A549 (cell line): Measurements from ENCODE around the gene ACTR1A. TPM values are rescaled to one million over a fixed set of nuclear protein-coding genes. Genes with fewer than 3 reads are reported as not detected.

ENCODE experiments used
- ATAC-seq, 2 experiments: fragments of 200-7000 bp in 1 of 2; fragments of >200 bp in 1 of 2; cut with Nextera tagmentation in 1 of 2; cut with Tn5 transposase in 1 of 2; 3 replicates each; pipeline versions ENCODE4 v1.8.0 to v1.9.1; 2018 to 2020; ENCODE audit warnings: mild to moderate bottlenecking in 1 of 2, moderate library complexity in 1 of 2
- CTCF ChIA-PET: fragments of 300-600 bp; sonication (Branson Sonifier 250); formaldehyde crosslinking; extraction: SDS; loops from one replicate; lab custom pipeline; 2021; ENCODE audit warnings: antibody characterized with exemption, inconsistent platforms; lab: Yijun Ruan, JAX
- POLR2A ChIA-PET: fragments of 350-600 bp; formaldehyde crosslinking; extraction: SDS; loops from one replicate; lab custom pipeline; 2021; ENCODE audit warnings: antibody characterized with exemption, inconsistent platforms; lab: Yijun Ruan, JAX
- DNase-seq, 2 experiments: peaks; one replicate each; pipeline versions ENCODE4 v3.0.0 to v3.0.0-alpha.2; 2011 to 2016; ENCODE audit warnings: low read depth in 1 of 2, low spot score in 1 of 2
- FAIRE-seq: peaks from 2 replicates; lab custom pipeline; 2011; peaks lifted over from hg19 to GRCh38; lab: Jason Lieb, UNC
- H3K27ac ChIP-seq, 2 experiments: fragments of >200 bp; sonication (Bioruptor Twin); formaldehyde crosslinking; 3 replicates each; pipeline ENCODE4 v1.5.1; 2016 to 2017
- H3K4me1 ChIP-seq: fragments of >200 bp; sonication (Bioruptor Twin); formaldehyde crosslinking; 3 replicates; pipeline ENCODE4 v1.6.1; 2016
- H3K4me2 ChIP-seq: fragments of >200 bp; sonication (Bioruptor Twin); formaldehyde crosslinking; 3 replicates; pipeline ENCODE4 v1.6.1; 2016
- H3K4me3 ChIP-seq: fragments of >200 bp; sonication (Bioruptor Twin); formaldehyde crosslinking; 3 replicates; pipeline ENCODE4 v1.5.1; 2016
- H3K9me3 ChIP-seq: fragments of >200 bp; sonication (Bioruptor Twin); formaldehyde crosslinking; 3 replicates; pipeline ENCODE4 v1.6.1; 2016
- ATOH8 ChIP-seq: fragments of 250-450 bp; sonication (Bioruptor Pico); IDR thresholded peaks from 2 replicates; pipeline ENCODE4 v1.5.0; 2020; ENCODE audit warnings: low read depth, mild to moderate bottlenecking, moderate library complexity
- BHLHE40 ChIP-seq: IDR thresholded peaks from 2 replicates; pipeline ENCODE4 v1.6.1; 2012; ENCODE audit warnings: low read depth, low read length, inconsistent platforms
- CBX2 ChIP-seq: fragments of 200-600 bp; sonication (generic); IDR thresholded peaks from 2 replicates; pipeline ENCODE4 v1.6.1; 2016; ENCODE audit warnings: low read depth, mild to moderate bottlenecking, borderline replicate concordance
- CBX8 ChIP-seq: fragments of 200-600 bp; sonication (generic); IDR thresholded peaks from 2 replicates; pipeline ENCODE4 v1.6.1; 2016
- CHD4 ChIP-seq: fragments of 200-600 bp; sonication (generic); IDR thresholded peaks from 2 replicates; pipeline ENCODE4 v1.6.1; 2016; ENCODE audit warnings: antibody characterized with exemption, mild to moderate bottlenecking, borderline replicate concordance
- E2F6 ChIP-seq: IDR thresholded peaks from 2 replicates; pipeline ENCODE4 v1.6.1; 2012; ENCODE audit warnings: low read depth, borderline replicate concordance
- EHF ChIP-seq: fragments of 250-450 bp; sonication (Bioruptor Pico); IDR thresholded peaks from 2 replicates; pipeline ENCODE4 v1.5.0; 2020; ENCODE audit warnings: mild to moderate bottlenecking
- FOSB ChIP-seq: fragments of 250-450 bp; sonication (Bioruptor Pico); IDR thresholded peaks from 2 replicates; pipeline ENCODE4 v1.5.0; 2020; ENCODE audit warnings: mild to moderate bottlenecking, moderate library complexity
- FOXS1 ChIP-seq: fragments of 250-450 bp; sonication (Bioruptor Pico); IDR thresholded peaks from 2 replicates; pipeline ENCODE4 v1.5.0; 2020; ENCODE audit warnings: mild to moderate bottlenecking, moderate library complexity
- GATA3 ChIP-seq: IDR thresholded peaks from 2 replicates; pipeline ENCODE4 v1.6.1; 2012; ENCODE audit warnings: borderline replicate concordance
- HDAC2 ChIP-seq: fragments of 200-600 bp; sonication (generic); IDR thresholded peaks from 2 replicates; pipeline ENCODE4 v1.6.1; 2016
- HEYL ChIP-seq: fragments of 250-450 bp; sonication (Bioruptor Pico); IDR thresholded peaks from 2 replicates; pipeline ENCODE4 v1.8.0; 2021; ENCODE audit warnings: mild to moderate bottlenecking, moderate library complexity
- HOXA7 ChIP-seq: fragments of 250-450 bp; sonication (Bioruptor Pico); IDR thresholded peaks from 2 replicates; pipeline ENCODE4 v1.5.0; 2020; ENCODE audit warnings: mild to moderate bottlenecking, moderate library complexity
- JUN ChIP-seq, 2 experiments: fragments of >200 bp; sonication (Bioruptor Twin); formaldehyde crosslinking; IDR thresholded peaks; 2 replicates in 1 of 2; 3 replicates in 1 of 2; pipeline ENCODE4 v1.6.1; 2016 to 2017
- JUNB ChIP-seq: fragments of >200 bp; sonication (Bioruptor Twin); formaldehyde crosslinking; IDR thresholded peaks from 2 replicates; pipeline ENCODE4 v1.6.1; 2016
- KDM5A ChIP-seq: fragments of 200-600 bp; sonication (generic); IDR thresholded peaks from 2 replicates; pipeline ENCODE4 v1.6.1; 2016; ENCODE audit warnings: antibody characterized with exemption, mild to moderate bottlenecking
- MAFK ChIP-seq: fragments of 450-650 bp; IDR thresholded peaks from 2 replicates; pipeline ENCODE4 v1.6.1; 2014; ENCODE audit not compliant: partially characterized antibody
- MAX ChIP-seq: IDR thresholded peaks from 2 replicates; pipeline ENCODE4 v1.6.1; 2012
- MAZ ChIP-seq: fragments of 150-350 bp; IDR thresholded peaks from 2 replicates; pipeline ENCODE4 v1.6.1; 2014; ENCODE audit warnings: antibody characterized with exemption, low read depth, low read length, borderline replicate concordance
- MYC ChIP-seq: IDR thresholded peaks from 2 replicates; pipeline ENCODE4 v1.6.1; 2012; ENCODE audit warnings: mild to moderate bottlenecking, inconsistent platforms, low read length, improper control_type of control experiment, borderline replicate concordance
- NPAS2 ChIP-seq: fragments of 250-450 bp; sonication (Bioruptor Pico); IDR thresholded peaks from 2 replicates; pipeline ENCODE4 v1.8.0; 2022; ENCODE audit warnings: mild to moderate bottlenecking, moderate library complexity, borderline replicate concordance
- NR3C1 ChIP-seq: fragments of >200 bp; sonication (Bioruptor Twin); formaldehyde crosslinking; IDR thresholded peaks from 3 replicates; pipeline ENCODE4 v1.6.1; 2017
- POLR2AphosphoS2 ChIP-seq: conservative IDR thresholded peaks from 2 replicates; pipeline ENCODE4 v1.6.1; 2012; ENCODE audit warnings: low read length, improper control_type of control experiment, inconsistent platforms
- RAD21 ChIP-seq, 2 experiments: fragments of >200 bp in 1 of 2; sonication (Bioruptor Twin) in 1 of 2; formaldehyde crosslinking in 1 of 2; IDR thresholded peaks in 1 of 2; conservative IDR thresholded peaks in 1 of 2; 2 replicates in 1 of 2; 3 replicates in 1 of 2; pipeline ENCODE4 v1.6.1; 2012 to 2018; ENCODE audit warnings: inconsistent platforms in 1 of 2
- RFX5 ChIP-seq: fragments of 450-650 bp; IDR thresholded peaks from 2 replicates; pipeline ENCODE4 v1.7.1; 2014; ENCODE audit warnings: antibody characterized with exemption, mild to moderate bottlenecking, moderate library complexity
- RNF2 ChIP-seq: fragments of 200-600 bp; sonication (generic); IDR thresholded peaks from 2 replicates; pipeline ENCODE4 v1.6.1; 2016; ENCODE audit warnings: low read depth, mild to moderate bottlenecking, antibody characterized with exemption, moderate library complexity, borderline replicate concordance
- TFCP2L1 ChIP-seq: fragments of 250-450 bp; sonication (Bioruptor Pico); IDR thresholded peaks from 2 replicates; pipeline ENCODE4 v1.5.0; 2021; ENCODE audit warnings: mild to moderate bottlenecking
- ZFP36 ChIP-seq: fragments of 450-650 bp; IDR thresholded peaks from 2 replicates; pipeline ENCODE4 v1.6.1; 2014; ENCODE audit warnings: borderline replicate concordance; ENCODE audit not compliant: partially characterized antibody
- ZSCAN20 ChIP-seq: fragments of 250-450 bp; sonication (Bioruptor Pico); IDR thresholded peaks from 2 replicates; pipeline ENCODE4 v1.8.0; 2022; ENCODE audit warnings: mild to moderate bottlenecking, moderate library complexity
- WGBS: methylation state at CpG from one replicate; pipeline ENCODE4 v1.1.6; 2017; ENCODE audit errors: missing lambda C conversion rate; 5-methylcytosine and 5-hydroxymethylcytosine counted together
- polyA plus RNA-seq, 4 experiments: library from polyadenylated mRNA; depleted of rRNA in 3 of 4; stranded (reverse); fragments of >200 nt; fragmentation: RNase III in 1 of 4; extraction: RNeasy Plus Mini Kit Qiagen cat#74134 plus additional on column Dnase treatment in 1 of 4; gene quantifications; 2 replicates in 3 of 4; 3 replicates in 1 of 4; pipeline ENCODE4 v1.2.3, GENCODE V29; 2011 to 2017

Gene ACTR1A
- polyA plus RNA-seq, 2 of the 4 experiments (the other 2 are of a cell fraction), result 85.8 to 114 TPM

GRCh38 chr10:102507521-102507920 is 5.0 kb upstream of the ACTR1A start:
- peaks cover 8% of the 10 kb centered on the region; the same call in 2 of the 3 replicates for H3K4me1 ChIP-seq
- H3K4me2 ChIP-seq, result no peak overlapping the region
- no peak overlapping the region for H3K27ac ChIP-seq
- H3K9me3 ChIP-seq, result no peaks in the 10 kb centered on the region
- DNase-seq (no peak), ATAC-seq (no peak)
- POLR2A ChIA-PET, result interaction anchor here (0.6 kb wide), 1 partner anchor 89 kb away, joined by 5 read pairs; no protein-coding TSS in a partner anchor
- TF ChIP-seq RFX5, result no peak
- no peak for TF ChIP-seq RAD21 (conservative IDR thresholded peaks at IDR 0.05 in 1 of 2, IDR thresholded peaks at IDR 0.05 in 1 of 2)
- TF ChIP-seq FOXS1, result no peak
- no peak for TF ChIP-seq CHD4
- no peak for TF ChIP-seq HDAC2
- TF ChIP-seq NPAS2 (CRISPR knock-in tag), result no peak
- TF ChIP-seq HOXA7, result no peak
- TF ChIP-seq MAX, result no peak
- TF ChIP-seq JUNB, result no peak
- no peak for TF ChIP-seq ZFP36
- TF ChIP-seq MAZ, result no peak
- TF ChIP-seq, all 56 proteins: peak for 0
- no peak overlapping the region for H3K4me3 ChIP-seq
- WGBS, result 69% methylated on average over 3 of the region's 3 CpGs
- CTCF ChIA-PET, result interaction anchor here (0.7 to 6.5 kb wide), 3 partner anchors 13 to 95 kb away, joined by 3 to 51 read pairs (median 3); no protein-coding TSS in a partner anchor
- no peak for FAIRE-seq

GRCh38 chr10:102505462-102506115 is 3.1 kb upstream of the ACTR1A start:
- Histone ChIP-seq H3K4me3 (no peak overlapping the region), H3K4me1 (peaks cover 16% of the 10 kb centered on the region; the same call in 2 of the 3 replicates)
- CTCF ChIA-PET, result interaction anchor here (1.0 to 5.8 kb wide), 10 partner anchors 10 to 140 kb away, joined by 3 to 87 read pairs (median 9); partner anchors contain the start of gene TRIM8

GRCh38 chr10:102504976-102505300 is 2.4 kb upstream of the ACTR1A start:
- ChIA-PET POLR2A (interaction anchor here (0.6 kb wide), 1 partner anchor 10 kb away, joined by 7 read pairs; no protein-coding TSS in a partner anchor), CTCF (interaction anchor here (1.0 to 5.8 kb wide), 14 partner anchors 11 to 140 kb away, joined by 3 to 87 read pairs (median 6); partner anchors contain the start of gene TRIM8)
- Histone ChIP-seq H3K9me3 (no peaks in the 10 kb centered on the region), H3K4me2 (peak overlapping the region; percentile 95), H3K4me3 (peak overlapping the region; percentile 82)
- no peak for DNase-seq
- WGBS, result 73% methylated on average over 5 of the region's 5 CpGs
- FAIRE-seq, result no peak
- TF ChIP-seq CBX8 (no peak), E2F6 (no peak), MAFK (peak; percentile 82), GATA3 (no peak), ATOH8 (CRISPR knock-in tag) (no peak), HEYL (CRISPR knock-in tag) (no peak)
- TF ChIP-seq, all 56 proteins: peak for 1
- ATAC-seq, result no peak
- Histone ChIP-seq H3K27ac (peak overlapping the region in 1 of 2 experiments; percentile 95; a peak in 3 of 6 replicates), H3K4me1 (peaks cover 16% of the 10 kb centered on the region; the same call in 2 of the 3 replicates)

More at GRCh38 chr10:102505462-102506115, 3.1 kb upstream of the ACTR1A start:
- FAIRE-seq, result no peak
- H3K9me3 ChIP-seq, result no peaks in the 10 kb centered on the region
- POLR2A ChIA-PET, result no interaction called here
- no peak overlapping the region for H3K27ac ChIP-seq
- no peak overlapping the region; the same call in 2 of the 3 replicates for H3K4me2 ChIP-seq
- no peak for TF ChIP-seq EHF (CRISPR knock-in tag)
- TF ChIP-seq GATA3, result no peak
- no peak for TF ChIP-seq TFCP2L1 (CRISPR knock-in tag)
- TF ChIP-seq POLR2AphosphoS2, result no peak
- TF ChIP-seq FOSB (CRISPR knock-in tag), result no peak
- TF ChIP-seq ZSCAN20 (CRISPR knock-in tag), result no peak
- TF ChIP-seq NPAS2 (CRISPR knock-in tag), result no peak
- TF ChIP-seq BHLHE40, result no peak
- TF ChIP-seq RNF2, result no peak
- no peak for TF ChIP-seq NR3C1
- TF ChIP-seq CBX2, result no peak
- TF ChIP-seq HDAC2, result no peak
- no peak for TF ChIP-seq JUNB
- TF ChIP-seq MYC, result no peak
- TF ChIP-seq JUN (IDR thresholded peaks at IDR 0.05), result no peak
- no peak for TF ChIP-seq HOXA7
- no peak for TF ChIP-seq KDM5A
- 87% methylated on average over 10 of the region's 10 CpGs for WGBS
- no peak for ATAC-seq
- no peak for DNase-seq
